Colonic mucosa (tissue), 4 donors: ENCODE data around the gene BIN2. TPM values are rescaled to one million over a fixed set of nuclear protein-coding genes. Genes with fewer than 3 reads are reported as not detected.

ENCODE experiments used
- DNase-seq: peaks from one replicate; pipeline ENCODE4 v3.0.0-alpha.2; 2020
- H3K27ac ChIP-seq: fragments of 200-600 bp; one replicate; pipeline ENCODE4 v1.8.0; 2021
- H3K27me3 ChIP-seq: fragments of 200-600 bp; one replicate; pipeline ENCODE4 v1.8.0; 2021
- H3K36me3 ChIP-seq: fragments of 200-600 bp; one replicate; pipeline ENCODE4 v1.8.0; 2021
- H3K4me1 ChIP-seq: fragments of 200-600 bp; one replicate; pipeline ENCODE4 v1.8.0; 2021; ENCODE audit warnings: mild to moderate bottlenecking
- H3K4me3 ChIP-seq: fragments of 200-600 bp; one replicate; pipeline ENCODE4 v1.8.0; 2021
- H3K9ac ChIP-seq, 2 donors: one replicate each; pipeline ENCODE4 v1.7.0; 2013; ENCODE audit warnings: control low read depth in 2 of 2, low read depth in 2 of 2, low read length in 2 of 2
- H3K9me3 ChIP-seq: fragments of 200-600 bp; one replicate; pipeline ENCODE4 v1.8.0; 2021
- CTCF ChIP-seq: fragments of 200-600 bp; IDR thresholded peaks from one replicate; pipeline ENCODE4 v1.8.0; 2022; ENCODE audit warnings: antibody characterized with exemption, mild to moderate bottlenecking
- intact Hi-C: fragments of 100-400 bp; cut with DNase I; formaldehyde crosslinking; loops from one replicate; pipeline ENCODE4 v1.14.1; 2022
- total RNA-seq, 2 donors: library from RNA; stranded (reverse); fragmentation: NEBNext Ultra II Directional in 1 of 2; extraction: Animal tissue kit (Norgen Biotek cat#: 25700) in 1 of 2; gene quantifications; one replicate each; pipeline ENCODE4 v1.2.1, GENCODE V29; 2021
- donor health status: healthy.
- donor health status: DM: no; HTN: no; CAD: no.
- donor health status: DM: no; HTN: no; CAD: no.

Gene BIN2
- total RNA-seq, 2 donors from 2014 or later = 6.7 to 6.8 TPM

DNA sequence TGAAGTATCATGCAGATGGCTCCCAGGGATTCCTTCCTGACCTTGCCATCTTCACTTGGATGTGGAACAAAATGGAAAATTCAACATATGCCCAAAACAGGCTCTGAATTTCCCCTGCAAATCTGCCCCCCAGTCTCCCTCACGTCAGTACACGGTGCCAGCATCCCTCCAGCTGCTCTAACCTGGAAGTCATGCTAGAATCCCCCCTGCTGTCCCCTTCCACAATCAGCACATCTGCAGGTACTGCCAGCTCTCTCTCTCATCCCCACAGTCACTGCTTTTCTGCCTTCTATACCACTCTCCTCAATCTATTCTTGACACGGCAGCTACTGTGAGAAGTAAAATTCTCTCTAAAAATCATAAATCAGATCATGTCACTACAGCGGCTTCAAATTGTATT lies 45.6 kb upstream of the BIN2 start:
- Histone ChIP-seq H3K4me3 (no peak overlapping the region), H3K27ac (no peak overlapping the region), H3K9me3 (no peaks in the 10 kb centered on the region), H3K4me1 (no peaks in the 10 kb centered on the region), H3K27me3 (no peaks in the 10 kb centered on the region), H3K36me3 (no peaks in the 10 kb centered on the region), H3K9ac (peak overlapping the region in 1 of 2 donors; percentile 28)
- DNase-seq = no peak
- no peak for TF ChIP-seq CTCF
- intact Hi-C loops = no loop called here

- H3K27ac ChIP-seq = no peak overlapping the region
- DNase-seq = peak; percentile 75
- intact Hi-C loops = no loop called here
- no peaks in the 10 kb centered on the region for H3K4me1 ChIP-seq
- no peak for TF ChIP-seq CTCF
- H3K4me3 ChIP-seq = no peak overlapping the region
- peak overlapping the region; percentile 28 to 60 for H3K9ac ChIP-seq
- no peaks in the 10 kb centered on the region for H3K9me3 ChIP-seq
- H3K27me3 ChIP-seq = no peaks in the 10 kb centered on the region
- H3K36me3 ChIP-seq = no peaks in the 10 kb centered on the region
Measured at GRCh38 chr12:51368640-51369517, 44.9 kb upstream of the BIN2 start.

GRCh38 chr12:51365276-51365675 lies 41.3 kb upstream of the BIN2 start:
- intact Hi-C loops = no loop called here
- Histone ChIP-seq H3K27me3 (no peaks in the 10 kb centered on the region), H3K4me3 (no peak overlapping the region), H3K9me3 (no peaks in the 10 kb centered on the region), H3K4me1 (no peaks in the 10 kb centered on the region), H3K9ac (no peak overlapping the region), H3K36me3 (no peaks in the 10 kb centered on the region), H3K27ac (no peak overlapping the region)
- no peak for TF ChIP-seq CTCF
- DNase-seq = no peak

DNA sequence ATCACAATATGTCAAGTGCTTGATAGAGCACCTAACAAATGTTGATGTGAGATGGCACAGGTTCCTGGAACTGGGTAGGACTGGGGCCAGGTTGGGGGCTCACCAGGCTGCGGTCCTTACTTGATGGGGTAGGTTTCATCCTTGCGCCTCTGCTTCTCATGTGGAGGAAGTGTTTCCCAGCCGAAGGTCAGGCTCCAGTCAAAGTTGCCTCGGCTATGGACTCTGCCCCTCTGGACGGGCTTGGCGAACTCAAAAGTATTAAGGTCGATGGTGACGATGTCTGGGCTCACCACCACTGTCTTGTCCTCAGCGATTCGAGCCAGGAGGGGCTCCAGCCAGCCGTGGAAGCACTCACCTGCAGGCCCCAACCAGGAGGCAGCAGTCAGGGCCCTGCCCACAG lies 40.0 kb upstream of the BIN2 start:
- intact Hi-C loops = no loop called here
- Histone ChIP-seq H3K27ac (no peak overlapping the region), H3K4me3 (no peak overlapping the region), H3K27me3 (no peaks in the 10 kb centered on the region), H3K36me3 (no peaks in the 10 kb centered on the region), H3K4me1 (no peaks in the 10 kb centered on the region), H3K9me3 (no peaks in the 10 kb centered on the region), H3K9ac (no peak overlapping the region)
- DNase-seq = no peak
- no peak for TF ChIP-seq CTCF

DNA sequence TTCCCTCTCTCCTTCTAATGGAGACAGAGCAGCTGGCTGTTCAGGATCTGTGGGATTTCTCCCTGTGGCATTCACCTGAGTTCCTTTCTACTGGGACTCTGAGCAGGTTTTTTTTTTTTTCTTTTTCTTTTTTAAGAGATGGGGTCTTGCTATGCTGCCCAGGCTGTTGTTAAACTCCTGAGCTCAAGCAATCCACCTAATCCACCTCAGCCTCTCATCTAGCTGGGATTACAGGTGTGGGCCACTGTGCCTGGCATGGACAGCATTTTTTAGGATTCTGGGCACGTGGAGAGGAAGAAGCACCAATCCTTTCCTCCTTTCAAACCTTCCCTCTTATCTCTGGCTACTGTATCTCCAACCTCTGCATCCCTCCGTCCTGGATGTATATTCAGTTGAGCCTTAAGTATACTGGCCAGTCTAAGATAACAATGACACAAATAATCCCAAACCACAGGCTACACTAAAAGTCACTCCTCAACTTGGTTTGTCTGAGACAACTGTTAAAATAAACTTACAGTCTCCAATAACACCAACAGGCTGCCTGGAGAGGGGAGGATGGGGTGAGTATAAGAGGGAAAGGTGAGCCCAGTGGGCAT lies 38.9 kb upstream of the BIN2 start:
- Histone ChIP-seq H3K36me3 (no peaks in the 10 kb centered on the region), H3K4me1 (no peaks in the 10 kb centered on the region), H3K9ac (no peak overlapping the region), H3K27ac (no peak overlapping the region), H3K9me3 (no peaks in the 10 kb centered on the region), H3K4me3 (no peak overlapping the region), H3K27me3 (no peaks in the 10 kb centered on the region)
- no peak for DNase-seq
- no peak for TF ChIP-seq CTCF
- intact Hi-C loops = no loop called here
